HG03520 (cell line): Measurements from ENCODE around the gene BGLAP.
A peak's percentile ranks its signal among the peaks of the same experiment; 100 is the strongest.

Experiments
- ATAC-seq: cut with Tn5 transposase; IDR thresholded peaks from one replicate; pipeline ENCODE4 v1.9.1; 2021; ENCODE audit warnings: mild to moderate bottlenecking, moderate library complexity; ENCODE audit not compliant: unreplicated experiment

Gene BGLAP

DNA sequence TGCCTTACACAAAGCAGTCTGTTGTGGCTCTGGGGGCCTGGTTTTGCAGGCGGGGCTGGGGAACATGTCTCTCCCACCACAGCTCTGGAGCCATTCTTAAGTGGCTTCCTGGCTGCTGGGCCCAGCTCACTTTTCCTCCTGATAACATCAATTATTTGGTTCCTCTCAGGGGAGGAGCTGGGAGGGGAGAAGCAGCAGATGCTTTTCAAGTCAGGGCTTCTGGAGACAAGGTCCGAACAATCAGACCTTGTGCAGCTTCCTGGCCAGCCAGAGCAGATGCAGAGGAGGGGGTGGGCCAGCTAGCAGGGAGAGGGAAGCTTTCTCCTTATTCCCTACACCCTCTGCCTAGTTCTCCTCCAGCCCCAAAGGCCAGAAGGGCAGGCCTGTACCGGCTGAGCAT lies 9.5 kb downstream of the BGLAP start:
- no peak for ATAC-seq

DNA sequence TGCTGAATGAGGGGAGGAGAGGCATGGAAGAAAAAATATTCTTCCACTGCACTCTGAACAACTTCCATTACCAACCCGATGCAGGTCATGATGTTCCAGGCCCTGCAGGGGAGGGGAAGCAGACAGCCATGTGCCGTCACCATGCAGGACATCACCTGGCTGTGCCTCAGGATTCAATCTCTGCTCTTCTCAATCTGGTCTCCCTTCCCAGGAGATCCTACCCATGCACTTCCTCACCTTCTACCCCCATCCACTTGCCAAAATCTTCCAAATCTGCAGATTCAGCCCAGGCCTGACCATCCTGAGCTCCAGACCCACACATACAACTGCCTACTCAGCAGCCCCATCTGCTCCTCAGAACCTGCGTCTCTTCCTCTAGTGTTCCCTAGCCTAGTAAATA lies 11.7 kb downstream of the BGLAP start:
- no peak for ATAC-seq

DNA sequence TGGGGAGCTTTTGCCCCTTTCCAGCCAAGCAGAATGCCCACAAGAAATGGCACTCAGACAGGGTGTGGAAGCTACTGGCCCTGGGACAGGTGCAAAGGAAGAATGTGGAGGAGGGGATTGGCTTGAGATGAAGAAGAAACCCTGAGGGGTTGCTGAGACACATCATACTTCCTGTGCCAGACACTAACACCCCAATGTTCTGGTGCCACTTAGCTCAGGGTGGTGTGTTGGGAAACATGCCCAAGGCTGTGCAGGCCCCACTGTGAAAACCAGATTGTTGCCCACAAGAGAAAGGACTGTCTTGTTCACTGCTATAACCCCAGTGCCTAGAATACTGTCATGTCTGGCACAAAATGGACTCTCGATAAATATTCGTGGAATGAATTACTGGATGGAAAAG lies 15.7 kb downstream of the BGLAP start:
- ATAC-seq, result no peak

DNA sequence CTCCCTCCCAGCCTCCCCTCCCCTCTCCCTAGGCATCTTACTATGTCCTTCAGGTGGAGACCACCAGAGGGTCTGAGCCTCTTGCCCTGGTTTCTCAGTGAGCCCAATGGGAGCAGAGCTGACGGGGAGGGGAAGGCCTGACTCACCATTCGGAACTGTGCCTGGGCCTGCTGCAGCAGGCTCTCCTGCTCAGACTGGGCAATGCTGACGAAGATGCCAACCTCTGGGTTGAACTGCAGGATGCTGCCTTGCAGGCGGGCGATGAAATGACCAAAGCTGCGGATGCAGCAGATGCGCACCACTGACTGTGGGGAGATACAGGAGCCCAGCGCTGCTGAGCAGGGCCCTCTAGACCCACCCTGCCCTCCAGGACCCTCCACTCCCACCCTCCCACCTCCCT lies 16.9 kb downstream of the BGLAP start:
- ATAC-seq, result no peak

DNA sequence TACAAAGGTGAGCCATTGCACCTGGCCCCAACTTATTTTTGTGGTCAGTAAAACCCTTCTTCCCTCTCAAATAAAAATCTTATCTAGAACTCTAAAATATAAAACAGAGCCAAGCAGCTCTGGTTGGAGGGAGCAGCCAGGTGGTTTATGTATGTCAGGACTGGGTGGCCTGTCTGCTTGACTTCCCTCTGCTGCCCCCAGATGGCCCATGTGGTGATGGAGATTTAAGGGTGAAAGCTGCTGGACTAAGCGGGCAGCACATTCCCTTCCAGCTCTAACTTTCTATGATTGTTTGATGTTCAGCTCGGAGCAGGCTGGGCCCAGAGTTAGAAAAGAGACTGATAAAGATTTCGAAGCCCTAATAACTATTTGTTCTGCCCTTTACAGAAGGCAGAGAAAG lies 17.8 kb downstream of the BGLAP start:
- no peak for ATAC-seq

GRCh38 chr1:156260896-156261295 lies 18.9 kb downstream of the BGLAP start:
- ATAC-seq, result no peak

DNA sequence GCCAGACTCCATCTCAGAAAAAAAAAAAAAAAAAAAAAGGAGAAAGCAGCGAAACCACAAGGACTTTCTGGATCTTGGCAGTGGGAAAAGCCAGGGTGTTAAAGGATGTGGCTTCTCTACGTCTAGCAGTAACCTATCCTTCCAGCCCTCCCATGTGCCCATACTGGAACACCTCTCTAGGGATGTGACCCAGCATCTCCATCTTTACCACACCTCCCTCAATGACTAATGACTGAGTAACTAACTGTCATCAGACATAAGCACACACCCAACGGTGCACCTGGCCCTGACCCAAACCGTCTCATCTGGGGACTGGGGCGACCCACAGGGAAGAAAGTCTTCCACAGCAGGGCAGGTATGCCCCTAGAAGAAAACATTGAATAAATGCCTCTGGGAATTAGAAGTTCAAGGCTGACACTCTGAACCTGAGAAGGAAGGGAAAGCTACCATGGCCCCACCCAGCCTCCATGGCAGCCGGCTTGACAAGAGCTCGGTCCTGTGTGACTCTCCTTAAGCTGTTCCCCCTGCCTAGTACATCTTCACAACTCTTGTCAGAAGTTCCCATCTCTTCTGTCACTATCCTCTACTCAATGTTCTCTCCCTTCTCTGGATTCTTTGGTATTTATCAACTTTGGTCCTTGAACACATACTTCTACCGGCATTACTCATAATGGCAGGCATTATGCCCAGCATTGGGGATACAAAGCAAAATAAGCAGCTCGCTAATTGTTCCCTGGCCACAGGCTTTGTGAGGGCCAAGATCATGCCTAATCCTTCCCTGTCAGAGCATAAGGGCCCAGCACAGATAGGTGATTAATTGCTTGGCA lies 20.7 kb downstream of the BGLAP start:
- no peak for ATAC-seq

- no peak for ATAC-seq
Observed at GRCh38 chr1:156263288-156263655, 21.3 kb downstream of the BGLAP start.

GRCh38 chr1:156266051-156266450 lies 24.1 kb downstream of the BGLAP start:
- ATAC-seq, result no peak

- no peak for ATAC-seq
Observed at GRCh38 chr1:156268336-156268735, 26.4 kb downstream of the BGLAP start.

DNA sequence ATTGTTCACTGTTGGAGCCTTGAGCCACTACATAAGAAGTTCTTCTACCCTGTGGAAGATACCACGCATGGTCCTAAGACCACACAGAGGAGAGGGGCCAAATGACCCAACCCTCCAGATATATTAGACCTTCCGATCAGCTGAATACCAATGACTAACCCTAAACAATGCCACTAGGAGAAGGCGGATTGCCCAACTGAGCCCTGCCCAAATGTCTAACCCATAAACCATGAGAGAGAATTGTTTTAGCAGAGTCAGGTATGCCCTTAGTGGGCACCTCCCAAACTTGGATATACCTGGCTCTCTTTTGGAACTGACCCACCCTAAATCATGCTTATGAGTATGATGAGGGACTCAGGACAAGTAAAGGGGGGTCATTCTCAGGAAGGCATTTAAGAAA lies 28.3 kb downstream of the BGLAP start:
- no peak for ATAC-seq

GRCh38 chr1:156276532-156276931 lies 34.5 kb downstream of the BGLAP start:
- no peak for ATAC-seq

GRCh38 chr1:156276966-156277381 lies 35.0 kb downstream of the BGLAP start:
- no peak for ATAC-seq

- ATAC-seq, result no peak
Observed at GRCh38 chr1:156279837-156280236, 37.9 kb downstream of the BGLAP start.

GRCh38 chr1:156281281-156281680 lies 39.3 kb downstream of the BGLAP start:
- no peak for ATAC-seq

- ATAC-seq, result no peak
Observed at GRCh38 chr1:156281693-156282478, 39.9 kb downstream of the BGLAP start.

- peak; percentile 63 for ATAC-seq
Observed at GRCh38 chr1:156282479-156283222, 40.7 kb downstream of the BGLAP start, which contains the start of gene SMG5. TSS of gene SMG5 (minus strand) at chr1:156282825. CDS start at chr1:156282680, 145 bp downstream.

- no peak for ATAC-seq
Observed at GRCh38 chr1:156283521-156283920, 41.5 kb downstream of the BGLAP start.

GRCh38 chr1:156284112-156284511 lies 42.1 kb downstream of the BGLAP start, which contains the start of gene TMEM79:
TSS of gene TMEM79 (plus strand) at chr1:156284325. CDS start at chr1:156285227, 902 bp downstream.
- no peak for ATAC-seq

- ATAC-seq, result no peak
Observed at GRCh38 chr1:156284757-156285156, 42.8 kb downstream of the BGLAP start.

DNA sequence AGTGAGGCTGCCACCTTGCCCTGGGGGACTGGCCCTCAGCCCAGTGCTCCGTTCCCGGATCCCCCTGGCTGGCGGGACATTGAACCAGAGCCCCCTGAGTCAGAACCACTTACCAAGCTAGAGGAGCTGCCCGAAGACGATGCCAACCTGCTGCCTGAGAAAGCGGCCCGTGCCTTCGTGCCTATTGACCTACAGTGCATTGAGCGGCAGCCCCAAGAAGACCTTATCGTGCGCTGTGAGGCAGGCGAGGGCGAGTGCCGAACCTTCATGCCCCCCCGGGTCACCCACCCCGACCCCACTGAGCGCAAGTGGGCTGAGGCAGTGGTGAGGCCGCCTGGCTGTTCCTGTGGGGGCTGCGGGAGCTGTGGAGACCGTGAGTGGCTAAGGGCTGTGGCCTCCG lies 43.5 kb downstream of the BGLAP start:
- ATAC-seq, result no peak
